ENCODE measurements around the gene RHBDD1. TPM values are rescaled to one million over a fixed set of nuclear protein-coding genes. Genes with fewer than 3 reads are reported as not detected.

The RHBDD1 gene
- total and polyA plus RNA-seq, 7 donors = 1.8 to 28.0 (median 17.5) TPM

DNA sequence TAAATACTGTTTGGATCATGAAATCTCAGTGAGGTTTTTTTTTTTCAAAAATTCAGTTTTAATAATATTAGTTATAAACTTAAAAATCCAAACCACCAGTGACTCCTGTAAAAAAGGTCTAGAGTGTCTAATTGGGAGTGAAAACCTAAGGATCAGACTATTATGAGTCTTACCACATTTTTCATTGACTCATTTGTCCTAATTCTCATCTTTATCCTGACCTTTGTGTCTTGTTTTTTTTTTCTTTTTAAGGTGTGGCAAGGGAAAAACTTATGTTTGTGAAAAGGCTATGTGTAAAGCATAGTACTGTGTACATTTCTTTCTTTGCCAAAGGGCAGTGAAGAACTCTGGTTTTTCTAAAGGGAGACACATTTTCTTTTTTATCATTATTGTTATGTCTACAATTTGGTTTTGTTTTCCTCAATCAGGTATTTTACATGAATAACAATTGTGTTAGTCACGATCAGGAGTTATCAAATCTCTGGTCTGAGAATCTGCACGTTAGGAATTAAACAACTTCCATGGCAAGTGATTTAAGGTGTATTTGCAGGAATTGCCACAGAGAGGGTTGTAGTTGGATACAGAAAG, 52.6 kb downstream of the RHBDD1 start:
- 74 to 93% methylated on average over 2 of the region's 2 CpGs for WGBS, 2 donors
- H3K4me3 ChIP-seq = no peak overlapping the region
- peaks cover 0 to 8% (median 4%) of the 10 kb centered on the region in 4 donors for H3K4me1 ChIP-seq
- H3K27ac ChIP-seq = no peak overlapping the region
- intact Hi-C loops (cut with DNase I) = no loop called here
- DNase-seq = no peak
- no peaks in the 10 kb centered on the region for H3K27me3 ChIP-seq
- no peaks in the 10 kb centered on the region for H3K9me3 ChIP-seq
- TF ChIP-seq, protein P1, sequence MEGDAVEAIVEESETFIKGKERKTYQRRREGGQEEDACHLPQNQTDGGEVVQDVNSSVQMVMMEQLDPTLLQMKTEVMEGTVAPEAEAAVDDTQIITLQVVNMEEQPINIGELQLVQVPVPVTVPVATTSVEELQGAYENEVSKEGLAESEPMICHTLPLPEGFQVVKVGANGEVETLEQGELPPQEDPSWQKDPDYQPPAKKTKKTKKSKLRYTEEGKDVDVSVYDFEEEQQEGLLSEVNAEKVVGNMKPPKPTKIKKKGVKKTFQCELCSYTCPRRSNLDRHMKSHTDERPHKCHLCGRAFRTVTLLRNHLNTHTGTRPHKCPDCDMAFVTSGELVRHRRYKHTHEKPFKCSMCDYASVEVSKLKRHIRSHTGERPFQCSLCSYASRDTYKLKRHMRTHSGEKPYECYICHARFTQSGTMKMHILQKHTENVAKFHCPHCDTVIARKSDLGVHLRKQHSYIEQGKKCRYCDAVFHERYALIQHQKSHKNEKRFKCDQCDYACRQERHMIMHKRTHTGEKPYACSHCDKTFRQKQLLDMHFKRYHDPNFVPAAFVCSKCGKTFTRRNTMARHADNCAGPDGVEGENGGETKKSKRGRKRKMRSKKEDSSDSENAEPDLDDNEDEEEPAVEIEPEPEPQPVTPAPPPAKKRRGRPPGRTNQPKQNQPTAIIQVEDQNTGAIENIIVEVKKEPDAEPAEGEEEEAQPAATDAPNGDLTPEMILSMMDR (IDR thresholded peaks at IDR 0.05) = no peak
- TF ChIP-seq POLR2A (IDR thresholded peaks at IDR 0.05) = no peak
- no peak for TF ChIP-seq POLR2AphosphoS5 (IDR thresholded peaks at IDR 0.05)
- H3K36me3 ChIP-seq = no peaks in the 10 kb centered on the region

GRCh38 chr2:226888971-226889370, 53.1 kb downstream of the RHBDD1 start:
- no peaks in the 10 kb centered on the region for H3K36me3 ChIP-seq
- no peak for DNase-seq
- WGBS, 2 donors = 84 to 86% methylated on average over 4 of the region's 4 CpGs
- TF ChIP-seq, protein P1 (IDR thresholded peaks at IDR 0.05) = no peak
- no peak for TF ChIP-seq POLR2A (IDR thresholded peaks at IDR 0.05)
- no peak for TF ChIP-seq POLR2AphosphoS5 (IDR thresholded peaks at IDR 0.05)
- TF ChIP-seq EP300 (IDR thresholded peaks at IDR 0.05) = no peak
- intact Hi-C loops (cut with DNase I) = no loop called here
- H3K9me3 ChIP-seq = no peaks in the 10 kb centered on the region
- H3K27ac ChIP-seq = no peak overlapping the region
- H3K4me3 ChIP-seq = no peak overlapping the region
- H3K27me3 ChIP-seq = no peaks in the 10 kb centered on the region
- H3K4me1 ChIP-seq = peaks cover 0 to 8% (median 4%) of the 10 kb centered on the region in 4 donors

DNA sequence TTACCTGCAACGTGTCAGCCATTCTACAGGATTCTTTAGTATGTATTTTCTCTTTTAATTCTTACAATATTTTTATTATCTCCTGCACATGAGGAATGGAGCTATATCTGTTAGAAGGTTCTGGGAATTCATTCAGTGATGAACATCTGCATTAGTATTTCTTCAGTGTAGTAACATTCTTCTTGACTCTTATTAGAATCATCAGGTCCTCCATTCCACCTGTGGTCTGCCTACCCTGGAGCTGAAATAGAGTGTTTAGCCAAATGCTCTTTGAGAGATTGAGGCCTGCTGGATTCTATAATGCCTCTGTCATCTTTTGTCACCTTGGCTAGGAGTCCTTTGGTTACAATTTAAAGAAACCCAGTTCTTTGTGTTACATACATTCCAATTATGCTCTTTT, 54.4 kb downstream of the RHBDD1 start:
- H3K4me3 ChIP-seq = no peak overlapping the region
- no peaks in the 10 kb centered on the region for H3K9me3 ChIP-seq
- DNase-seq = no peak
- peaks cover 0 to 8% (median 4%) of the 10 kb centered on the region in 4 donors for H3K4me1 ChIP-seq
- 90 to 92% methylated on average over 1 of the region's 1 CpG for WGBS, 2 donors
- TF ChIP-seq EP300 (IDR thresholded peaks at IDR 0.05) = no peak
- no peaks in the 10 kb centered on the region for H3K27me3 ChIP-seq
- H3K27ac ChIP-seq = no peak overlapping the region
- intact Hi-C loops (cut with DNase I) = no loop called here
- H3K36me3 ChIP-seq = no peaks in the 10 kb centered on the region

- Histone ChIP-seq H3K36me3 (no peaks in the 10 kb centered on the region), H3K27ac (no peak overlapping the region), H3K27me3 (no peaks in the 10 kb centered on the region), H3K4me1 (no peaks in the 10 kb centered on the region), H3K4me3 (no peak overlapping the region), H3K9me3 (no peaks in the 10 kb centered on the region)
- 91 to 94% methylated on average over 2 of the region's 2 CpGs for WGBS, 2 donors
- intact Hi-C loops (cut with DNase I) = no loop called here
- TF ChIP-seq, protein P1 (IDR thresholded peaks at IDR 0.05) = no peak
- TF ChIP-seq POLR2A (IDR thresholded peaks at IDR 0.05) (no peak), EP300 (IDR thresholded peaks at IDR 0.05) (no peak), POLR2AphosphoS5 (IDR thresholded peaks at IDR 0.05) (no peak)
- no peak for DNase-seq
Measured at GRCh38 chr2:226891780-226892590, 56.1 kb downstream of the RHBDD1 start.

DNA sequence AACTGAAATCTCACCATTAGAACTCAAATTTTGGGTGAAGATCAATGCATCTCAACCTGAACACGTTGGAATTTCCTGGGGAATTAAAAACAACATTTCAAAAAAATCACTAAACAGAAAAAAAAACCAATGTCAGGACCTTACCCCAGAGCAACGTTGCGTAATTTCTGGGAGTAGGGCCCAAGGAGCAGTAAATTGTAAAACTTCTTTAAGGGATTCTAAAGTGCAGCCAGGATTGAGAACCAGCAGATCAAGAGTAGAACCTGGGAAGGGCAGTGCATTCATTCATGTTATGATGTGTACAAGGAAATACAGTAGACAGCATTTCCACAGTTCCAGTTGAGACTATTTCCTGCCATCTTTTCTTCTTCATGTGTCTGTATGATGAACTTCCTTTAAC, 56.9 kb downstream of the RHBDD1 start:
- H3K27me3 ChIP-seq = no peaks in the 10 kb centered on the region
- H3K4me1 ChIP-seq = no peaks in the 10 kb centered on the region
- H3K36me3 ChIP-seq = no peaks in the 10 kb centered on the region
- 72 to 82% methylated on average over 3 of the region's 3 CpGs for WGBS, 2 donors
- no peak overlapping the region for H3K4me3 ChIP-seq
- H3K9me3 ChIP-seq = no peaks in the 10 kb centered on the region
- H3K27ac ChIP-seq = no peak overlapping the region
- intact Hi-C loops (cut with DNase I) = no loop called here
- DNase-seq = no peak
- TF ChIP-seq POLR2AphosphoS5 (IDR thresholded peaks at IDR 0.05) (no peak), POLR2A (IDR thresholded peaks at IDR 0.05) (no peak), EP300 (IDR thresholded peaks at IDR 0.05) (no peak)
- TF ChIP-seq, protein P1 (IDR thresholded peaks at IDR 0.05) = no peak
